IgD-negative memory B cell (primary cell): Measurements from ENCODE around the gene CCNA1. TPM values are rescaled to one million over a fixed set of nuclear protein-coding genes. Genes with fewer than 3 reads are reported as not detected.

Experiments
- H3K27ac Mint-ChIP-seq, 3 donors: one replicate each; pipeline ENCODE4 v1.8.0; 2020 to 2022; ENCODE audit warnings: mild to moderate bottlenecking in 3 of 3, mixed read lengths in 3 of 3, moderate library complexity in 1 of 3
- H3K27me3 Mint-ChIP-seq: one replicate; pipeline ENCODE4 v1.8.0; 2021; ENCODE audit warnings: mixed read lengths
- H3K36me3 Mint-ChIP-seq: one replicate; pipeline ENCODE4 v1.8.0; 2020; ENCODE audit warnings: mild to moderate bottlenecking, mixed read lengths
- H3K4me1 Mint-ChIP-seq, 3 donors: one replicate each; pipeline ENCODE4 v1.8.0; 2020 to 2022; ENCODE audit warnings: mixed read lengths in 3 of 3, mild to moderate bottlenecking in 1 of 3
- H3K4me3 Mint-ChIP-seq, 4 donors: one replicate each; pipeline ENCODE4 v1.8.0; 2020 to 2022; ENCODE audit warnings: mild to moderate bottlenecking in 4 of 4, mixed read lengths in 4 of 4, moderate library complexity in 3 of 4
- H3K9me3 Mint-ChIP-seq, 3 donors: one replicate each; pipeline ENCODE4 v1.8.0; 2020 to 2021; ENCODE audit warnings: mixed read lengths in 3 of 3, mild to moderate bottlenecking in 1 of 3
- polyA plus RNA-seq: library from polyadenylated mRNA; unstranded; fragments of 300-500 nt; fragmentation: Illumina TruSeq; gene quantifications from one replicate; pipeline ENCODE4 v1.2.3, GENCODE V29; 2021

The CCNA1 gene
- polyA plus RNA-seq, result not detected

DNA sequence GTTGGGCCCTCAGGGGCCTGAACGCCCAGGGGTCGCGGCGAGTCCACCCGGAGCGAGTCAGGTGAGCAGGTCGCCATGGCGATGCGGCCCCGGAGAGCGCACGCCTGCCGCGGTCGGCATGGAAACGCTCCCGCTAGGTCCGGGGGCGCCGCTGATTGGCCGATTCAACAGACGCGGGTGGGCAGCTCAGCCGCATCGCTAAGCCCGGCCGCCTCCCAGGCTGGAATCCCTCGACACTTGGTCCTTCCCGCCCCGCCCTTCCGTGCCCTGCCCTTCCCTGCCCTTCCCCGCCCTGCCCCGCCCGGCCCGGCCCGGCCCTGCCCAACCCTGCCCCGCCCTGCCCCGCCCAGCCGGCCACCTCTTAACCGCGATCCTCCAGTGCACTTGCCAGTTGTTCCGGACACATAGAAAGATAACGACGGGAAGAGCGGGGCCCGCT lies at the start of gene CCNA1:
Gene CCNA1, plus strand, starts transcription at position 390 of the 439 bp plus-strand sequence. CDS start 562 bp downstream, outside the sequence.
- Mint-ChIP-seq H3K27ac (peak within 1 kb of the TSS in 1 of 3 donors; percentile 16), H3K36me3 (no peaks in the 10 kb centered on the region), H3K27me3 (peaks cover 47% of the 10 kb centered on the region), H3K9me3 (peaks cover 0 to 3% (median 0%) of the 10 kb centered on the region in 3 donors), H3K4me3 (peak within 1 kb of the TSS; percentile 10 to 92 (median 74)), H3K4me1 (peaks cover 3 to 8% (median 4%) of the 10 kb centered on the region in 3 donors)

DNA sequence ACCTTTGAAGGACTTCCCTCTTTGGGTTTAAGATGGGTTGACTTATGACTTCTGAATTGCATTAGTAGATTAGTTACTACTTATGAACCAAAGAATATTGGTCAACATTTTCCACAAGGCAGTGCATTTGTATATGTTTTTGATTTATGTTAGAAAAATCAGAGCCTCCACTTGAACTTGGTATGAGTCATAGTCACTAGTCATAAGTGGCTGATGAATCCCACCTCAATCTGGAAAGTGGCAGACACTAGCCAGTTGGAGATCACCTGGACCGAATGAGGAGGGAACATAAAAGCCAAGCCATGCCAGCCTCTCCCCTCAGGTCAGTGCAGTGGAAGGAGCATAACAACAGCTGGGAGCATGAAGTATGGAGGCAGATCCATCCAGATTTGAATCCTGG lies 46.8 kb upstream of the CCNA1 start:
- Mint-ChIP-seq H3K4me3 (no peak overlapping the region), H3K27ac (no peak overlapping the region), H3K9me3 (peaks cover 0 to 4% (median 0%) of the 10 kb centered on the region in 3 donors), H3K4me1 (no peaks in the 10 kb centered on the region), H3K36me3 (peaks cover 4% of the 10 kb centered on the region), H3K27me3 (peaks cover 8% of the 10 kb centered on the region)

DNA sequence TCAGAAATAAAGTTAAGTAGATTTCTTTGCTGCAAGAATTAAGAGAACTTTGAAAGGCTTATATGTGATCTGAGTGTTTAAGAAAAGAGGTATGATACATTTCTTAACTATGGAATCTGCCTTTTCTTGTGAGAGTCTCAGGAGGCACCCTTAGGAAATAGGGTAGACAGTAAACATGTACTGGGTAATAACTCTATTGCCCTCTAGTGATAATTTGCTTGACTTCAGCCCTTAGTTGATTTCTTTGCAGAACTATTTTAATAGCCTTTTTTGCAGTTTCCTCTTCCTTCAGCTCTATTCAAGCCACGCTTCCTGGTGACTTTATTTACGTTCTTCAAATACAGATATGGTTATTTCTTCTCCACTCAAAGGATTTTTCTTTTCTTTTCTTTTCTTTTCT lies 37.0 kb upstream of the CCNA1 start:
- H3K9me3 Mint-ChIP-seq, result no peaks in the 10 kb centered on the region
- H3K27me3 Mint-ChIP-seq, result no peaks in the 10 kb centered on the region
- peaks cover 0 to 2% (median 0%) of the 10 kb centered on the region in 3 donors for H3K4me1 Mint-ChIP-seq
- no peaks in the 10 kb centered on the region for H3K36me3 Mint-ChIP-seq
- no peak overlapping the region for H3K27ac Mint-ChIP-seq
- no peak overlapping the region for H3K4me3 Mint-ChIP-seq

DNA sequence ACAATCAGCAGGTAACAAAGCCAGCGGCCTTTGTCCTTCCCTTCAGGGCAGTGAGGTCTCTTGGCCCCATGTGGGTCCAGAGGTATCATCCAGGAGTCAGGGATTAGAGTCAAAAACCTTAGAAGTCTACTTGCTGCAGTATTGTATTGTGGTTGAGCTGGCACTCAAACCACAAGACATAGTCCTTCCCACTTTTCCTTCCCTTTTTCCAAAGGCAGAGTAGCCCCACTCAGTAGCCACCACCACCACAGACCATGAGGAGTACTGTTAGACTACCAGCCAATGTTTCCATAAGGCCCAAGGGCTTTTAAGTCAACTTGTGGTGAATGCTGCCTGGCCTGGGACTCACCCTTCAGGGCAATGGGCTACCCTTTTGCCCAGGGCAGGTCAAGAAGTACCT lies 27.1 kb upstream of the CCNA1 start:
- peaks cover 0 to 3% (median 1%) of the 10 kb centered on the region in 3 donors for H3K9me3 Mint-ChIP-seq
- peaks cover 1% of the 10 kb centered on the region for H3K36me3 Mint-ChIP-seq
- no peak overlapping the region for H3K27ac Mint-ChIP-seq
- H3K4me3 Mint-ChIP-seq, result no peak overlapping the region
- no peaks in the 10 kb centered on the region for H3K4me1 Mint-ChIP-seq
- peaks cover 7% of the 10 kb centered on the region for H3K27me3 Mint-ChIP-seq

DNA sequence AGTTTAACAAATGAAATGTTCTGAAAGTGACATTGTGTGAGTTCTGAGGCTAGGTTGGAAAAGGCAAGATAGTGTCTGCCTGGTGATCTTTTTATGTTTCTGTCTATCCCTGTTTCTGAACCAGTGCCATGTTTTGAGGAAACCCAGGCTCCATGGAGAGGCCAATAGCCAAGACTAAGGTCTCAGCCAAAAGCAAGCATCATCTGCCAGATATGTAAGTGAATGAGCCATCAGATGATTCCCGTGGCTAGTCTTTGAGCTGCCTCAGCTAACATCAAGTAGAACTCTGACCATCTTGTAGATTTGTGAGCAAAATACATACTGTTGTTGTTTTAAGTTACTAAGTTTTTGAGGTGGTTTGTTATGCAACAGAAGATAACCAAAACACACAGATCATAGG lies 19.6 kb upstream of the CCNA1 start:
- Mint-ChIP-seq H3K4me1 (peaks cover 10 to 13% (median 10%) of the 10 kb centered on the region in 3 donors), H3K27ac (no peak overlapping the region), H3K27me3 (peaks cover 17% of the 10 kb centered on the region), H3K4me3 (no peak overlapping the region), H3K9me3 (peaks cover 0 to 2% (median 0%) of the 10 kb centered on the region in 3 donors), H3K36me3 (no peaks in the 10 kb centered on the region)

DNA sequence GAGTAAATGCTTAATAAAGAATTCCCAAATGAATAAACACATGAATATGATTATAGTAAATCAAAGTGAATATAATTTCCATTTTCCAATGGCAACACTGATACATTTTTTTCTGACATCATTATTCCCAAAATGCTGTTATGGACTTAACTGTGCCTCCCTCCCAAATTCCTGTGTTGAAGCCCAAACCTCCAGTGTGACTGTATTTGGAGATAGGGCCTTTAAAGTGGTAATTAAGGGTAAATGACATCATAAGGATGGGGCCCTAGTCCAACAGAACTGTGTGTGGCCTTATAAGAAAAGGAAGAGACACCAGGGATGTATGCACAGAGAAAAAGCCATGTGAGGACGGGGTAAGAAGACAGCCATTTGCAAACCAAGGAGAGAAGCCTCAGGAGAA lies 19.1 kb upstream of the CCNA1 start:
- Mint-ChIP-seq H3K27me3 (peaks cover 17% of the 10 kb centered on the region), H3K36me3 (no peaks in the 10 kb centered on the region), H3K4me3 (no peak overlapping the region), H3K27ac (no peak overlapping the region), H3K9me3 (peaks cover 0 to 2% (median 0%) of the 10 kb centered on the region in 3 donors), H3K4me1 (peaks cover 10 to 13% (median 12%) of the 10 kb centered on the region in 3 donors)

DNA sequence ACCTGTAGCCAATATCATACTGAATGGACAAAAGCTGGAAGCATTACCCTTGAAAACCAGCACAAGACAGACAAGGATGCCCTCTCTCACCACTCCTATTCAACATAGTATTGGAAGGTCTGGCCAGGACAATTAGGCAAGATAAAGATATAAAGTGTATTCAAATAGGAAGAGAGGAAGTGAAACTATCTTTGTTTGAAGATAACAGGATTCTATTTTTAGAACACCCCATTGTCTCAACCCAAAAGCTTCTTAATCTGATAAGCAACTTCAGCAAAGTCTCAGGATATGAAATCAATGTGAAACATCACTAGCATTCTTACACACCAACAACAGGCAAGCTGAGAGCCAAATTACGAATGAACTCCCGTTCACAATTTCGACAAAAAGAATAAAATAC lies 17.8 kb upstream of the CCNA1 start:
- peaks cover 0 to 2% (median 0%) of the 10 kb centered on the region in 3 donors for H3K9me3 Mint-ChIP-seq
- H3K4me1 Mint-ChIP-seq, result peaks cover 10 to 13% (median 12%) of the 10 kb centered on the region in 3 donors
- peaks cover 21% of the 10 kb centered on the region for H3K27me3 Mint-ChIP-seq
- no peaks in the 10 kb centered on the region for H3K36me3 Mint-ChIP-seq
- peak overlapping the region in 1 of 3 donors; percentile 7 for H3K27ac Mint-ChIP-seq
- peak overlapping the region in 1 of 4 donors; percentile 20 for H3K4me3 Mint-ChIP-seq

DNA sequence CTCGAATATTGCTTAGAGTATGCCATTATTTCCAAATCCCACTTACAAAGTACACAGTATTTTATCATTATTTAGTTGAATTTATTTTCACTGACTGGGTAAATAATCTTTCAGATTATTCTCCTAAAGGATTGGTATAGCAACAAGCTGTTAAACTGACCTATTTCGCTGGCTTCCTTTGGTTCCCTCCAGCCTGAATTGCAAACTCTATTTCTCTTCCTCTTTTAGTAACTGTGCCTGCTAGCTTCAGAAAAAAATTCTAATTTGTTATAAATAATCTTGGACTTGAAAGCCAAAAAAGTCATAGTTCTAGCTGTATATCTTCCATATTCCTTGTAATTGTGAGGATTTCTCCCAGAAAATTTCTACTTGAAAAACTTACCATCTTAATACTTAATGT lies 15.0 kb upstream of the CCNA1 start:
- peaks cover 23% of the 10 kb centered on the region for H3K27me3 Mint-ChIP-seq
- H3K27ac Mint-ChIP-seq, result no peak overlapping the region
- H3K4me1 Mint-ChIP-seq, result peaks cover 10 to 15% (median 13%) of the 10 kb centered on the region in 3 donors
- H3K9me3 Mint-ChIP-seq, result peaks cover 0 to 2% (median 0%) of the 10 kb centered on the region in 3 donors
- no peaks in the 10 kb centered on the region for H3K36me3 Mint-ChIP-seq
- H3K4me3 Mint-ChIP-seq, result no peak overlapping the region

DNA sequence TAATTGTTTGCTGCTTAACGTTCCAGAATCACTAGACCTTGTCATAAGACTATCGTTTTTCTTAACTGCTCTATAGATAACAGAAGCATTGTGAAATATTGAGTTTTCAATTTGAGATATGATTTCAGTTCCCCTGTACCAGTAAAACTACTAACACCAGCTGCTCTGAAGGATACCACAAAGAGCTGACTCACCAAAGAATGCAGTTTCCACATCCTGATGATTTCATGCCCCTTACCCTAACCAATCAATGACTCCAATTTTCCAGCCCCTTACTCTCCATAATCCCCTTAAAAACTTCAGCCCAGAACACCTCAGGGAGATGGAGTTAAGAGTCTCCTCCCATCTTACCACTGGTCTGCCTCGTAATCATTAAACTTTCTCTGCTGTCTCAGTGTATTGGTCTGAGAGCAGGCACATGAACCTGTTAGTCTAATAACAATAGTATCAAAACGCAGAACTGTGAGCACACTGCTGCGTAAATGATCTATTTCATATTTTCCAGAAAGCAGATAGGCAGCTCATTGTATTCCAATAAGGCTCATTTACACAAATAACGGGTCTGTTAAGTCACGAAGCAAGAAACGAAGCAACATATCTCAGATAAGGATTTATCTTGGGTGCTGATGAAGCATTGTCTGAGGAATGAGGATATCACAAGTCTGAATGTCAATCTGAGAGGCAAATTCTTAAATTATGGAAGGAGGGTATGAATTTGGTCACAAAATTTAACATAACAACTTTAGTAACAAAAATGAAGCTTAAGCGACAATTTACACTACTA lies 14.1 kb upstream of the CCNA1 start:
- Mint-ChIP-seq H3K27me3 (peaks cover 23% of the 10 kb centered on the region), H3K4me3 (no peak overlapping the region), H3K27ac (no peak overlapping the region), H3K4me1 (peaks cover 10 to 15% (median 13%) of the 10 kb centered on the region in 3 donors), H3K9me3 (peaks cover 0 to 2% (median 0%) of the 10 kb centered on the region in 3 donors), H3K36me3 (no peaks in the 10 kb centered on the region)

DNA sequence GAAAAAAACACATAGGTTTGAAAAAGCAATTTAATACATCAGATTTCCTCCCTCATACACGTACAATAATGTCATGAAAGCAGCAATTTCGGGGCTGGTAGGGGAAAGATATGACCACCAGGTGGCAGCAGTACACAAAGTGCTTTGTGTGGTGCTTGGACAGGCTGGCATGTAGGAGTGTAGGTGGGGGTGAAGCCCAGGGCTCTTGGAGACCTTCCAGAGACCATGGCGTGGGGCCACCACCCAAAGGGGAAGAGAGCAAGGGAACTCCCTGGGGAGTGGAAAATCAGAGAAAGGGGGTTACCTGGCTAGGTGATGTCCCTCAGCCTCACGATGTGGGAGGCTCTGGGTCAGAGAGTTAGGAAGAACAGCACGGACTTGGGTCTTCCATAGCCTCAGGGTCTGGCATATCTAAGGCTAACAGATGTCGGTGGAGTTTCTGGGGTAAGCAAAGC lies 11.8 kb upstream of the CCNA1 start:
- H3K4me3 Mint-ChIP-seq, result no peak overlapping the region
- H3K4me1 Mint-ChIP-seq, result peaks cover 0 to 5% (median 0%) of the 10 kb centered on the region in 3 donors
- H3K9me3 Mint-ChIP-seq, result peaks cover 0 to 8% (median 4%) of the 10 kb centered on the region in 3 donors
- no peaks in the 10 kb centered on the region for H3K36me3 Mint-ChIP-seq
- peaks cover 26% of the 10 kb centered on the region for H3K27me3 Mint-ChIP-seq
- no peak overlapping the region for H3K27ac Mint-ChIP-seq

DNA sequence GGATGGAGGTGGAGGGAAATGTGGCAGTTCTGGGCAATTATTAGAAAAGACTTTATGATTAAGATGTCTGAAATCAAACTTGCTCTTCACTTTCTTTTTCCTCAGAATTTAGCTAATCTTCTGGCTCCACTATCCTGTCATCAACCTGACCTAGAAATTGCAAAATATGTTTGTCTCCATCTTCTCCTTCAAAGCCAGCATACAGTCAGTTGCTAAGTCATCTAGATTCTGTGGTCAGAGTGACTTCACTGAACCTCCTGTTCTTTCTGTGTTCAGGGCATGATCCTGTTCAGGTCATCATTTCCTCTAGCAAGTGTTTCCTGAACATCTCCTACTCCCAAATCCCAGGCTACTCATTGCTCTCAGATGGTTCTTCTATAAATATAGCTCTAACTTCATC lies 10.8 kb upstream of the CCNA1 start:
- Mint-ChIP-seq H3K27ac (no peak overlapping the region), H3K4me3 (no peak overlapping the region), H3K9me3 (peaks cover 0 to 11% (median 10%) of the 10 kb centered on the region in 3 donors), H3K4me1 (peaks cover 0 to 5% (median 0%) of the 10 kb centered on the region in 3 donors), H3K36me3 (peaks cover 2% of the 10 kb centered on the region), H3K27me3 (peaks cover 17% of the 10 kb centered on the region)

DNA sequence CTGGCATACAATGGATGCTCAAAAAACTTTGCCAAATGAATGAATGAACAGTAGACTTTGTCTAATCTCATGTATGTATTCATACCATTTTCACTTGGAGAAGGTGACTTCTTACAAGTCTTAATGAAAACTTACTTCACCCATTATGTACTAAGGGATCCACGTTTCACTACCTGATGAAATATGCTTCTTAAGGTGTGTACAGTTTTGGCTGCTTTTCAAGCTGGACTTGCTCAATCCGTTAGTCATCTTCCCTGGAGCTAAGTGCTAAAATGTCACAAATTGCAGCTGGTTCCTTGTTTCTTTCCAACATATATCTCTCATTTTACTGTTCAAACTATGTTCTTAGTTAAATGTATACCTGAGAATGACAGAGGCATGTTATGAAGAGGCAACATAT lies 4.2 kb upstream of the CCNA1 start:
- H3K4me1 Mint-ChIP-seq, result peaks cover 0 to 4% (median 3%) of the 10 kb centered on the region in 3 donors
- no peak overlapping the region for H3K27ac Mint-ChIP-seq
- no peak overlapping the region for H3K4me3 Mint-ChIP-seq
- peaks cover 0 to 15% (median 11%) of the 10 kb centered on the region in 3 donors for H3K9me3 Mint-ChIP-seq
- H3K27me3 Mint-ChIP-seq, result peaks cover 39% of the 10 kb centered on the region
- peaks cover 2% of the 10 kb centered on the region for H3K36me3 Mint-ChIP-seq

DNA sequence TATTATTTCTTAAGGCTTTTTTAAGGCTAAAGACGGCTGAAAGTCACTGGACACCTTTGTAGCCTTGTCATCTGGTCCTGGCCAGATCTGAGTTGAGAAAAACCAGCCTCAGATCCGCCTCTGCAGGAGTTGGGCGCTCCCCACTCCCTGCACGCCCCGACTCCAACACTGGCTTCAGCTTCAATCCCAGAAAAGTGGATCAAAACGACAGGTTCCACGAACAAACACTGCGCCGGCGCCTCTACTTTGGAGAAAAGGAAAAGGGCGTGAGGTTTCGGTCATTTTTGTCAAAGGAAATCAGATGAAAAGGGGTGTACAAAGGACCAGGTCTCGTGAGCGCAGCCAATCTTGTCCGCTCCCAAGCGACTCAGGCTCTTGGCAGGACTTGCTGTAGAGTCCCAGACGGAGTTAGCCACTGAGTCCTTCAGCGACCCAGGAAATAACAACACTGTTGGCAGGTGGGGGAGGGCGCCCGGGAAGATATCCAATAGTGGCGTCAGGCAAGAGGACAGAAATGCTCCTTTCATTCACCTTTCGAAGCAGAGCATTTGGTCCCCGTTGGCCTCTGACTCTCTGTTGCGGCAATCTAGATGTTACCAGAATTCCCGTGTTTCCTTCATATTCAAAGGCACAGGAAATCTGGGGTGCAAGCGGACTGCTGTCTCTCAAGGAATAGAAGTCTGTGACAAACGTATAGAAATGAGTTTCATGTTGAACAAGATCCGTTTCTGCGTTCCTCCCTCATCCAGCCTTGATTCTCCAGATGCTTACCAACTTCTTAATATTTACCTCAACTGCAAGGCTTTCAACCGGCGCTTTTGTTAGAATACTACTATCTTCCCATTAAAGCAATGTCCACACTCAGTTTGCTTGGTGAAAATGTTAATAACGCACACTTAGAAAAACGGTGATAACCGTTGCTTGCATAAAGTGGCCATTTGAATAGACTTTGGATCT lies 1.8 kb upstream of the CCNA1 start:
- Mint-ChIP-seq H3K27ac (no peak overlapping the region), H3K9me3 (peaks cover 0 to 14% (median 3%) of the 10 kb centered on the region in 3 donors), H3K27me3 (peaks cover 47% of the 10 kb centered on the region), H3K36me3 (peaks cover 2% of the 10 kb centered on the region), H3K4me1 (peaks cover 3 to 8% (median 4%) of the 10 kb centered on the region in 3 donors), H3K4me3 (peak overlapping the region in 1 of 4 donors; percentile 20)

DNA sequence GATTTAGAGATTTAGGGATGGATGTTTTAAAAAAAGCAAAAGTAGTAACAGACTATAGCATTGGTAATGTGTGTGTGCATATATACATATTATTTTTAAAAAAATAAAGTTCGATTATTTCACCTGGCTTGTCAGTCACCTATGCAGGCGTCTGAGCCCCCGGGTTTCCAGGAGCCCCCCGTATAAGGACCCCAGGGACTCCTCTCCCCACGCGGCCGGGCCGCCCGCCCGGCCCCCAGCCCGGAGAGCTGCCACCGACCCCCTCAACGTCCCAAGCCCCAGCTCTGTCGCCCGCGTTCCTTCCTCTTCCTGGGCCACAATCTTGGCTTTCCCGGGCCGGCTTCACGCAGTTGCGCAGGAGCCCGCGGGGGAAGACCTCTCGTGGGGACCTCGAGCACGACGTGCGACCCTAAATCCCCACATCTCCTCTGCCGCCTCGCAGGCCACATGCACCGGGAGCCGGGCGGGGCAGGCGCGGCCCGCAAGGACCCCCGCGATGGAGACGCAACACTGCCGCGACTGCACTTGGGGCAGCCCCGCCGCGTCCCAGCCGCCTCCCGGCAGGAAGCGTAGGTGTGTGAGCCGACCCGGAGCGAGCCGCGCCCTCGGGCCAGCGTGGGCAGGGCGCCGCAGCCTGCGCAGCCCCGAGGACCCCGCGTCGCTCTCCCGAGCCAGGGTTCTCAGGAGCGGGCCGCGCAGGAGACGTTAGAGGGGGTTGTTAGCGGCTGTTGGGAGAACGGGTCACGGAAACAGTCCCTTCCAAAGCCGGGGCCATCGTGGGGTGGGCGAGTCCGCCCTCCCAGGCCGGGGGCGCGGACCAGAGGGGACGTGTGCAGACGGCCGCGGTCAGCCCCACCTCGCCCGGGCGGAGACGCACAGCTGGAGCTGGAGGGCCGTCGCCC lies 840 bp upstream of the CCNA1 start:
- peak overlapping the region in 2 of 4 donors; percentile 20 to 53 for H3K4me3 Mint-ChIP-seq
- H3K36me3 Mint-ChIP-seq, result no peaks in the 10 kb centered on the region
- peaks cover 0 to 7% (median 1%) of the 10 kb centered on the region in 3 donors for H3K9me3 Mint-ChIP-seq
- peaks cover 3 to 8% (median 4%) of the 10 kb centered on the region in 3 donors for H3K4me1 Mint-ChIP-seq
- H3K27me3 Mint-ChIP-seq, result peaks cover 47% of the 10 kb centered on the region
- H3K27ac Mint-ChIP-seq, result no peak overlapping the region
